H54 (cell line): ENCODE data around the gene SLC7A10.

ENCODE experiments used
- DNase-seq: peaks from one replicate; pipeline ENCODE4 v3.0.0; 2011; ENCODE audit warnings: low spot score, mixed read lengths; ENCODE audit not compliant: insufficient read length
- FAIRE-seq: peaks from 3 replicates; lab custom pipeline; 2011; peaks lifted over from hg19 to GRCh38; lab: Jason Lieb, UNC
- POLR2A ChIP-seq: IDR thresholded peaks from 2 replicates; pipeline ENCODE4 v1.6.1; 2011; ENCODE audit warnings: low read depth, mild to moderate bottlenecking, low read length

The SLC7A10 gene

GRCh38 chr19:33238481-33239149, 13.0 kb upstream of the SLC7A10 start:
- DNase-seq = no peak
- no peak for FAIRE-seq
- no peak for TF ChIP-seq POLR2A

- FAIRE-seq (no peak), DNase-seq (no peak)
- TF ChIP-seq POLR2A = no peak
Measured at GRCh38 chr19:33236696-33237390, 11.2 kb upstream of the SLC7A10 start.

GRCh38 chr19:33235996-33236350, 10.3 kb upstream of the SLC7A10 start:
- TF ChIP-seq POLR2A = no peak
- DNase-seq (no peak), FAIRE-seq (no peak)

GRCh38 chr19:33235269-33235995, 9.8 kb upstream of the SLC7A10 start:
- FAIRE-seq = no peak
- no peak for TF ChIP-seq POLR2A

GRCh38 chr19:33234736-33235135, 9.1 kb upstream of the SLC7A10 start:
- TF ChIP-seq POLR2A = no peak
- DNase-seq = no peak
- no peak for FAIRE-seq

More at GRCh38 chr19:33235269-33235995, 9.8 kb upstream of the SLC7A10 start:
- peak; percentile 97 for DNase-seq

- FAIRE-seq = no peak
- DNase-seq = no peak
Measured at GRCh38 chr19:33234092-33234491, 8.4 kb upstream of the SLC7A10 start.

GRCh38 chr19:33233056-33233873, 7.6 kb upstream of the SLC7A10 start:
- FAIRE-seq (no peak), DNase-seq (no peak)
- TF ChIP-seq POLR2A = no peak

More at GRCh38 chr19:33234092-33234491, 8.4 kb upstream of the SLC7A10 start:
- TF ChIP-seq POLR2A = no peak

- no peak for TF ChIP-seq POLR2A
- FAIRE-seq = no peak
- no peak for DNase-seq
Measured at GRCh38 chr19:33232656-33233055, 7.0 kb upstream of the SLC7A10 start.

GRCh38 chr19:33231511-33231910, 5.9 kb upstream of the SLC7A10 start:
- DNase-seq (no peak), FAIRE-seq (no peak)
- TF ChIP-seq POLR2A = no peak

GRCh38 chr19:33229962-33230361, 4.3 kb upstream of the SLC7A10 start:
- no peak for TF ChIP-seq POLR2A
- no peak for FAIRE-seq
- DNase-seq = no peak

GRCh38 chr19:33227870-33228599, 2.4 kb upstream of the SLC7A10 start:
- no peak for TF ChIP-seq POLR2A
- FAIRE-seq (no peak), DNase-seq (no peak)

- DNase-seq (no peak), FAIRE-seq (no peak)
- no peak for TF ChIP-seq POLR2A
Measured at GRCh38 chr19:33227242-33227650, 1.6 kb upstream of the SLC7A10 start.
